T follicular helper cell (primary cell): ENCODE data around the gene ZNF438.
"Not testable (repeated sequence)": the region's sequence is repeated elsewhere in the genome, so short reads cannot be mapped to it uniquely, and the experiment has no call there.

Experiments used
- DNase-seq: peaks from one replicate; pipeline ENCODE4 v3.0.0-alpha.2; 2020; ENCODE audit warnings: low read depth

ZNF438 gene

GRCh38 chr10:30803058-30803457, 228.6 kb downstream of the ZNF438 start:
- DNase-seq = no peak

GRCh38 chr10:30800368-30800767, 231.3 kb downstream of the ZNF438 start:
- no peak for DNase-seq

- DNase-seq = no peak
These were observed 232.9 kb downstream of the ZNF438 start for GRCh38 chr10:30798646-30799185.

GRCh38 chr10:30795024-30795423, 236.6 kb downstream of the ZNF438 start:
- DNase-seq = not testable (repeated sequence)
